Choroid plexus epithelial cell (primary cell): Measurements from ENCODE around the gene SEPHS2.

Source experiments
- DNase-seq: peaks from one replicate; pipeline ENCODE4 v3.0.0-alpha.2; 2010; ENCODE audit warnings: low read depth
- H3K4me3 ChIP-seq: 2 replicates; pipeline ENCODE4 v1.5.1; 2011; ENCODE audit warnings: low read depth, mild to moderate bottlenecking, control low read depth, low read length, moderate library complexity
- TF ChIP-seq, protein P1 (sequence below): conservative IDR thresholded peaks from 2 replicates; pipeline ENCODE4 v1.5.1; 2011; ENCODE audit warnings: low read depth, mild to moderate bottlenecking, control low read depth, inconsistent platforms, low read length, moderate library complexity

Gene SEPHS2

DNA sequence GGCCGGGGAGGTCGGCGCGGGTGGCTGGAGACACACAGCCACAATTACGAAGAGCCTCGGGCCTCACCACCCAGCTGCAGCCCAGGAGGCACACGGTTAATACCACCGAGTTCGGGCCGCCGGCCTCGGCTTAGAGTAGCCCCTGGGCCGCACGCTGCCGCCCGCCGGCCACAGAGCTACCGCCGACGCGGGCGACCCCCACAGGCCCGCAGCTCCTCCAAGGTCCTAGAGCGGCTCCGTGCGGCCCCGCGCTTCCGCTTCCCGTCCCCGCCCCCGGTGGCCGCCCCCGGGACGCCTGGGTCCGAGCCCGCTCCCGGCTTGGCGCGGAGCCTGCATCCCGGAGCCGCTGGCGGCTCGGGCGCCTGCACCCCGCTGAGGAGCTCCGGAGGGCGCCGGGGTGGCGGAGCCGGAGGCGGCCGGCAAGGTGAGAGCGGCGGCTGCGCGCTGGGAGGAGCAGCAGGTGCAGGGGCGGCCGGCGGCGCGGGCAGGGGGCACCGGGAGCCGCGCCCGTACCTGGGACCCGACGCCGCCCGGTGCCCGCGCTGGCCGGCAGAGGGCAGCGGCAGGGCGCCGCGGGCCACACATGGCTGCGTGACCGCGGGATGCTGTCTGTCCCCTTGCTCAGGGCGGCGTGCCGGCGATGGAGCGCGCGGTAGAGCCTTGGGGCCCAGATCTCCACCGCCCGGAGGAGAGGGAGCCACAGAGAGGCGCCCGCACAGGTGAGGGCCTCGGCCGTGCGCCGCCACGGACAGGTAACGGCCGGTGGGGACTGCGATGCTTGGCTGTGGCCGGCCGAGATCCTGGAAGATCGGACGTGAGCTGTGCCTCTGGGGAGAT is 50.3 kb downstream of the SEPHS2 start, which contains the start of gene ZNF48:
Gene ZNF48, plus strand, starts transcription at position 266 of the 837 bp plus-strand sequence. Its CDS starts 375 bp downstream, at position 641.
- TF ChIP-seq, protein P1, sequence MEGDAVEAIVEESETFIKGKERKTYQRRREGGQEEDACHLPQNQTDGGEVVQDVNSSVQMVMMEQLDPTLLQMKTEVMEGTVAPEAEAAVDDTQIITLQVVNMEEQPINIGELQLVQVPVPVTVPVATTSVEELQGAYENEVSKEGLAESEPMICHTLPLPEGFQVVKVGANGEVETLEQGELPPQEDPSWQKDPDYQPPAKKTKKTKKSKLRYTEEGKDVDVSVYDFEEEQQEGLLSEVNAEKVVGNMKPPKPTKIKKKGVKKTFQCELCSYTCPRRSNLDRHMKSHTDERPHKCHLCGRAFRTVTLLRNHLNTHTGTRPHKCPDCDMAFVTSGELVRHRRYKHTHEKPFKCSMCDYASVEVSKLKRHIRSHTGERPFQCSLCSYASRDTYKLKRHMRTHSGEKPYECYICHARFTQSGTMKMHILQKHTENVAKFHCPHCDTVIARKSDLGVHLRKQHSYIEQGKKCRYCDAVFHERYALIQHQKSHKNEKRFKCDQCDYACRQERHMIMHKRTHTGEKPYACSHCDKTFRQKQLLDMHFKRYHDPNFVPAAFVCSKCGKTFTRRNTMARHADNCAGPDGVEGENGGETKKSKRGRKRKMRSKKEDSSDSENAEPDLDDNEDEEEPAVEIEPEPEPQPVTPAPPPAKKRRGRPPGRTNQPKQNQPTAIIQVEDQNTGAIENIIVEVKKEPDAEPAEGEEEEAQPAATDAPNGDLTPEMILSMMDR, result no peak
- DNase-seq, result peak; percentile 94
- H3K4me3 ChIP-seq, result peak within 1 kb of the TSS; percentile 78

DNA sequence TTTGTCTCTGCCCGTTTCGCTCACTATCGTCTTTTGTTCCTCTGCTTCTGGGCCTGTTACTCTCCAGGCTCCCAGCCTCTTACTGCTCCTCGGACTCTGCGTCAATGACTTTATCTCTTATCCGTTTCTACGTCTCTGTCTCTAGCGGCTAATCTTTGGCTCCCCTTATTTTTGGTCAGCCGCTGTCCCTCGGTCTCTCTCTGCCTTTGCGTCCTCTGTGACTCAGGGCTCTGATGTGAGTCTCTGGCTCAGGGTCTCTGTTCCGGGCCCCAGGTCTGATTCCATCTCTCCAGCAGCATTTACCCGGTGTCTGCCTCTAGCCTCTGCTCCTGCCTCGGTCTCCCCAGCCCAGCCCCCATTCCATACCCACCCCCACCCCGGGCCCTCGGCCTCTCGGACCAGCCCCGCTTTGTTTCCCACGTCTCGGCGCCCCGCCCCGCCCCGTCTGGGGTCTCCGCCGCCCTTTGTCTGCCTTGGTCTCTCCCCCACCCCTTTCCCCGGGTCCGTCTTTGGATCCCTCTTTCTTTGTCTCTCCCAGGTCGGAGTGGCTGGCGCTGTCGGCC is 51.0 kb downstream of the SEPHS2 start:
- peak; percentile 34 for DNase-seq
- TF ChIP-seq, protein P1, result no peak
- peak overlapping the region; percentile 78 for H3K4me3 ChIP-seq
